ENCODE measurements around the gene EFR3B.
"Not testable (repeated sequence)": the region's sequence is repeated elsewhere in the genome, so short reads cannot be mapped to it uniquely, and the experiment has no call there.

The EFR3B gene

DNA sequence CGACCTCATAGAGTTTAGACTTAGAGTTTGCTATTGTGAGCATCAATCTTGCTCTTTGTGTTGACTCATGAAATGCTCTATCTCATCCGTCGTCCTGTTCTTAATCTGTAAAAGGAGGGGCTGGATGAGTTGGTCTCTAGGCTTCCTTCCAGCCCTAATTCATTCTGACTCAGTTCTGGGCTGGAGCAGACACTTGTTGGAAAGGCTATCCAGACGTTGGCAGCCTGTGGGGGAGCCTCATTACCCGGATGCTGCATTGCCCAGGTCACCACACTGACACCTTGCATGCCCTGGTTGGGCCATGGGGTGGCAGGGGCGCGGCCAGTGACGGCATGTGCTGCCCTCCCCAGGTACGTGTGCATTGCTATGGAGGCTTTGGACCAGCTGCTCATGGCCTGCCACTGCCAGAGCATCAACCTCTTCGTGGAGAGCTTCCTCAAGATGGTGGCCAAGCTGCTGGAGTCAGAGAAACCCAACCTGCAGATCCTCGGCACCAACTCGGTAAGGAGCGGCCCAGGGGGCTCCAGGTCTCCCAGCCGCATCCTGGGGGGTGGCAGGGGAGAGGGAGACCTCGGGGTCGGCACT lies 61.5 kb downstream of the EFR3B start:
- DNase-seq = peak in 9 of 51 donors; percentile 9 to 53 (median 24)

DNA sequence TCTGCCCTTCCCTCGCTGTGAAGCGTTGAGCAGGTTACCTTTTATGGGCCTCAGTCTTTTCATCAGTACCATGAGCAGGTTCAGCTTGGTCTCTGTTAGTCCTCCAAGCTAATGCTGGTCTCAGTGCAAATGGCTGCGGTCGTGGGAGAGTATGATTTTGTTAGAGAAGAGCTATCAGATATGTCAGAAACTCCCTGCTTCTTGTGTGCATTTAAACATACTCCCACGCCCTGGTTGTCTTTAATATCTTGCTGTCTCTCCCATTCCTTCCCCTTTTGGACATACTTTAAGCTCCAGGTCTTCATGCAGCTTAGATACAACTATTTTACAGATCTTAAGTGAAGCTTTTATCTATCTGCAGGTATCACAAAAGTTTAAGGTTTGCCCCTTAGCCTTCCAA lies 62.9 kb downstream of the EFR3B start:
- DNase-seq = no peak

DNA sequence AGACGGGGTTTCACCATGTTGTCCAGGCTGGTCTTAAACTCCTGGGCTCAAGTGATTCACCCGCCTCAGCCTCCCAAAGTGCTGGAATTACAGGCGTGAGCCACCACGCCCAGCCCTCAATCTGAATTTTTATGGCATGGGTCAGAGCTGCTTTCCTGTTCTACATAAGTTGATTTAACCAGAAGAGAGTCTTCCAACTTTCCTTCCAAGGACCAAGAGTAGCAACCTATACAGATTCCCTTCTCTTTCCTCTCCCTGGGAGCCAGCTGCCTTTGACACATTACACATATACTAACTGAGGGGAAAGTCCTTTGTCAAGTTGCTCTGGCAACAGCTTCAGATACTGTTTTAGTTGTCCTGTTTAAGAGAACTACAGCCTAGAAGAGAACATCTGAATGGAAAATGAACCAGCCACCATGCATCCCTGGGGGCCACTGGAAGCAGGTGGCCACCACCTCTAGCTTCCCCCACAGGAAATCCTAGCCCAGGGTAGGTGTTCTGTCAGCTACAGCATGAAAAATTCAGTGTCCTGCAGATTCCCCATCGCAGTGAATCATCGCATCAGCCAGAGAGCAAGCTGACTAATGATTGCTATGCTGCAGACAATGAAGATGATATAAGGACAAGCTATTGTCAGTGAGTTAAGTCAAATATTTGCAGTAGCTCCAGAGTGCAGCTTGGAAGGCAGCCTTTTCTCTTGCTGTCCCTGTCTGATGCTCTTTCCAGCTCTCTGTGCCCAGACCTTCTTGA lies 63.6 kb downstream of the EFR3B start:
- peak in 2 of 51 donors; percentile 25 to 30 for DNase-seq

DNA sequence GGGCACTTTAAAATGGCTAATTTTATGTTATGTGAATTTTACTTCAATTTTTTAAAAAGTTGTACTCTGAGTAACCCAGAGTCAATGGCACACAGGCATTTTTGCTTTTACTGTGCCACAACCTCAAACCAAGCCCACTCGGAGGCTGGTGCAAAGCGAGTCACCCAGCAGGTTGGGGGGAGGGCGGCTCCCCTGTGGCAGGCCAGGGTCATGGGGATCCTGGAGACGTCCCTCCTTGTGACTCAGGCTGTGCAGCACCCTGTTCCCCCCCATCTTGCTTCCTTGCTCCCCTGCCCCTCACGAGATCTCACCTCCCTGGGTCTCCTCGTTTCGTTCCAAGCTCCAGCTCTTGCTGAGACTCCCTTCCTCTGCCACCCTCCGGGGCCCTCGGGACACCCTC lies 67.9 kb downstream of the EFR3B start:
- no peak for DNase-seq

- DNase-seq = no peak
Observed at GRCh38 chr2:25112113-25112512, 70.2 kb downstream of the EFR3B start.

DNA sequence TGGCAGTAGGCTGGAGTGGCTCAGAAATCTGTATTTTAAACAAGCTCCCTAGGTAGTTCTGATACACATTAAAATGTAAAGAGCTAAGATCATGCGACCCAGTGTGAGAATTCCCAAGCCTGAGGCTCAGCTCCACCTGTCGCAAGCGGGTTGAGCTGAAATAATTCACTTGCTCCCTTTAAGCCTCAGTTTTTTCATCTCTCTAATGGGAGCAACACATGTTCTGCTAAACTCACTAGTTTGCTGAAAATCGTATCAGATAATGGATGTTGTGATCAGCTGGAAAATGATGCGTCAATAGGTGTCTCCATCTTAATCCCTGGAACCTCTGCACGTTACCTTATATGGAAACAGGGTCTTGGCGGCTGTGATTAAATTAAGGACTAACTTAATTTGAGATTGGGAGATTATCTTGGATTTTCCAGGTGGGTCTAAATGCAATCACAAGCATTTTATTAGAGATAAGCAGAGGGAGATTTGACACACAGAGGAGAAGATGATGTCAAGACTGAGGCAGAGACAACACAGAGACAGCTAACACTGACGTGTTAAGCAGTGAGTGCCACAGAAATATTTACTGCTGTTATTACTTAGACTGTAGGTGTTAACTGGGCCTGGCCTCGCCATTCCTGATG lies 73.5 kb downstream of the EFR3B start:
- no peak for DNase-seq

- no peak for DNase-seq
Observed at GRCh38 chr2:25115902-25116301, 74.0 kb downstream of the EFR3B start.

DNA sequence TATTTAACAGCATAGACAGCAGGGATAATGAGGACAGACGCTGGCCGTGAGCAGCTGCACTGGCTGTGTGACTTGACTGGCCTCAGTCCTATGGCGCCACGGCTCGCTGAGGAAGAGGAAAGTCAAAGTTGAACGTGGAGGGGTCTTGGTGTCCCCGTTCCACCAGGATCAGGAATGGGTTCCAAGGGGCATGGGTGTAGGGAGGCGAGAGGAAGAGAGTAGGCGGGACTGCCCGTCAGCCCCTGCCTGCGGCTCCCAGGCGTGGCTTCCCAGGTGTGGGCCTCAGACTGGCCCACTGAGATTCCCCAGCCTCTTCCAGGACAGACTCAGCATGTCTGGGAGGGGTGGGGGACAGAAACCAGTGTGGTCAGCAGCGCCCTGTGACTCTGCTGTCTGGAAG lies 75.1 kb downstream of the EFR3B start:
- no peak for DNase-seq

DNA sequence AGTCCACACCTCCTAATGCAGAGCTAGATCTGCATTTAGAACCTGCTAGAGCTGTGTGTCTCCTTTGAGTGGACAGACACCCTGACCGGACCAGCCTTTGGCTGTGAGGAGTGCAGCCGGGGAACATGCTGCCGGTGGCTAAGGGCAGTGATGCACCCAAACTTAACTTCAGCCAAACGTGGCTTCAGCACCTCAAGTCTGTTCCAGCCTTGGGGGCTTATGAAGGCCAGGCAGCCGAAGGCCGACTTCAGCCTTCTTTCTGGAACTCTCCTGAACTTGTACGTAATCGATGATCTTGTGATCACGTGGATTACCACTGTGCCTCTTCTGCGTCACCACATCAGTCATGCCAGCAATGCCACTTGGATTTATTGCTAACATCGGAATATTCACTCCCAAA lies 77.4 kb downstream of the EFR3B start:
- DNase-seq = no peak

DNA sequence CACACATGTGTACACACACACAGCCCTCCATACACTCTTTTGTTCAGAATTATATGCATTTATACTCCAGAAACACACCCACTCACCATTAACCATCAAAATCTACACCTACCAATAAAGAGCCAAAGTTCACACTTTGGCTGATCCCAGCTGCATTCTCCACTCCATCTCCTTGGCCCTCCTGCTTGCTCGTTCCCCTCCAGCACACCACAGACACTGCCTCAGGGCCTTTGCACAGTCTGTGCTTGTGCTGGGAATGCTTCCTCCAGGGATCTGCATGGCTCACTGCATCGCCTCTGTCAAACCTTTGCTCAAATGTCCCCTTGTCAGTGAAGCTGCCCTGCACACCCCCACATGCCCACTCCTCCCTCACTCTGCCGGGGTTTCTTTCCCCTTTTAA lies 80.5 kb downstream of the EFR3B start:
- DNase-seq = no peak

DNA sequence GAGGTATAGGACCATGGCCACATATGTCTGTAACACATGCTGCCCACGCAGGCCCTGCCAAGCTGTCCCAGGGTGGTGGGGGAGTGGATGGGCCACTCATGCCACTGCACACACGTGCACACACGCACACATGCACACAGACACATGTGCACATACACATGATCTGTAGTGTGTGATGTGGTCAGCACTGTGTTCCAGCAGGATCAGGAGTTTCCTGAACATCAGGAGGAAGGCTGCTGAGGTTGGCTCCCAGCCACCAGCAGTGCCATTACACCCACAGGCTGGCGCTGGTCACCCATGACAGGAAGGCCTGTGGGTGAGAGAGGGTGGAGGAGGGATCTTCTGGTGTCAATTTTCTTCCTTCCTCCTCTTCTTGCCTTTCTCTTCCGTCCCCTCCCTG lies 81.8 kb downstream of the EFR3B start:
- no peak for DNase-seq

- DNase-seq = no peak
Observed at GRCh38 chr2:25125189-25125588, 83.3 kb downstream of the EFR3B start.

DNA sequence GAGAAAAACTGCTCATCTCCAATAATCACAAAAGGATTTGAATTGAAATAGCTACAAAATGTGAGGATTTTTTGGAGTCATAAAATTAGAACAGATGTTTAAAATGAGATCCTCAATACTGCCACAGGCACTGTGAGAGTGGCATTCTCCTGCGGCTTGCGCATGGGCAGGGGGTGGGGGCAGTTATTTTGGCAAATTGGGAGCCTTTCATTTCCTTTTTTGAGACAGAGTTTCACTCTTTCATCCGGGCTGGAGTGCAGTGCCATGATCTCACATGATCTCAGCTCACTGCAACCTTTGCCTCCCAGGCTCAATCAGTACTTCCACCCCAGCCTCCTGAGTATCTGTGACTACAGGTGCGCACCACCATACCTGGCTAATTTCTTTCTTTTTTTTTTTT lies 84.1 kb downstream of the EFR3B start:
- no peak for DNase-seq

GRCh38 chr2:25127071-25127470 lies 85.2 kb downstream of the EFR3B start:
- DNase-seq = not testable (repeated sequence)

DNA sequence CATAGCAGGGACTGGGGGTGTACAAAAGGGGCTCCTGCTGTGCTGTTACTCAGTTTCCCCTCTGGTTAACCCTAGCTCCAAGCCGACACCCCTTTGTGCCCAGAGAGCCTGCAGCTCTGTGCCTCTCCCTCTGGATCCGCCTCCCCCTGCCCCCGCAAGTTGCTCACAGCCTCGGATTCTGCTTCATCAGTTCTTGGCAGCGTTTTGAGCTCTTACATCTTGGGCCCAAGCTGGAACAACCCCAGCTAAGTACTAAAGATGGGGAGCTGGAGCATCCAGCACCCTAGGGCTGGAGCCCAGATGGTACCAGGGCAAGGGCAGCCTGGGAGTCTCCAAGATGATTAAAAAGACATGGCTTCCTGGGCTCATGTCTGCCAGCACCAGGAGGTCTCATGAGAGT lies 85.8 kb downstream of the EFR3B start:
- DNase-seq = peak in 3 of 51 donors; percentile 4 to 41 (median 14)

- DNase-seq = no peak
Observed at GRCh38 chr2:25129901-25130520, 88.1 kb downstream of the EFR3B start.

- DNase-seq = no peak
Observed at GRCh38 chr2:25131253-25131566, 89.3 kb downstream of the EFR3B start.

DNA sequence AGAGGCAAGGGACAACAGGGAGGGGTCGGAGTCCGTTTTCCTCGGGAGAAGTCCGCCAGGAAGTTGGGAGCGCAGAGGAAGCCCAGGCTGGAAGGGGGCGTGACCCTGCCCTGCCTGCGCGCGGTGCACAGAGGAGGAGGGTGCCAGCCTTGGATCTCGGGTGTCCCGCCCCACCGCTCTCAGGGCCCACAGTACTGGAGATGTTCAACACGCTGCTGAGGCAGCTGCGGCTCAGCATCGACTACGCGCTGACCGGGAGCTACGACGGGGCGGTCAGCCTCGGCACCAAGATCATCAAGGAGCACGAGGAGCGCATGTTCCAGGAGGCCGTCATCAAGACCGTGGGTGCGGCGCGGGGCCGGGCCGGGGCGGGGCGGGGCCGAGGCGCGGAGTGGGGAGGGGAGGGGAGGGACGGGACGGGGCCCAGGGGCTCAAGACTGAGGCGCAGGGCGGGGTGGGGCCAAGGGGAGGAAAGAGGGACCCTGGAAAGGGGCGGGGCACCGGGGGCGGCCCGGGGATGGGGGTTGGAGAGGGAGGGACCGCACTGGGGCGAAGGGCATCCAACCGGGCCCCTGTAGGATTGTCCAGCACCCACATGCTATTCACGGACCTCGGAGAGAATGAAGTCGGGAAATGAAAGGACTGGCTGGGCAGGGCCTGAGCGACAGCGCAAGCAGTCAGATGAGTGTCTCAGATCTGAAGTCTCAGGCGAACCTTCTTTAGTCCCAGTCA lies 89.9 kb downstream of the EFR3B start:
- no peak for DNase-seq

DNA sequence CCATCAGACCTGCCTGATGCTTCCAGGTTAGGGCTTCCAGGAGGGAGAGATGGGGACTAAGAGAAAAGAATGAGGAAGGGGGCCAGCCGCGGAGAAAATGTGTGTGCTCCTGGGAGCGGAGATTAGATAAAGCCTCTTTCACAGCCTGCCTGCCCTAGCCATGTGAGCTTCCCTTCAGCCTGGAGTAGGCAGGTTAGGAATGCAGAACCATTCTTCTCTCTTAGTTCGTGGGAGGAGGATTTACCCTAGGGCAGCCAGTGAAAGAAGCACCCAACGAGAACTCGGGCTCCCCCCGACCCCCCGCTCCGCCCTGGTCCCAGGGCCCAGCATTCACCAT lies 90.4 kb downstream of the EFR3B start:
- no peak for DNase-seq

- no peak for DNase-seq
Observed at GRCh38 chr2:25132693-25133092, 90.8 kb downstream of the EFR3B start.

DNA sequence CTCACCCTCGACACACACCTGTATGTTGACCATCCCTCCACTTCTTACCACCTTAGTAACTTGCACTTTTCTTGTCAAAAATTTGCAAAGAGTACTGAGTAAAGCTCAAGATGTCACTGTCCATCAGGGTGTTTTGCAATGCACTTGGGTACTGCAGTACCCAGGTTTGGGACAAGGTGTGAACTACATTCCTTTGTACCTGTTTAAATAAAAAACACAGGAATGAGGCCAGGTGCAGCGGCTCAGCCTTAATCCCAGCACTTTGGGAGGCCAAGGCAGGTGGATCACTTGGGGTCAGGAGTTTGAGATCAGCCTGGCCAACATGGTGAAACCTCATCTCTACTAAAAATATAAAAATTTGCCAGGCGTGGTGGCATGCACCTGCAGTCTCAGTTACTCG lies 98.7 kb downstream of the EFR3B start:
- not testable (repeated sequence) for DNase-seq

DNA sequence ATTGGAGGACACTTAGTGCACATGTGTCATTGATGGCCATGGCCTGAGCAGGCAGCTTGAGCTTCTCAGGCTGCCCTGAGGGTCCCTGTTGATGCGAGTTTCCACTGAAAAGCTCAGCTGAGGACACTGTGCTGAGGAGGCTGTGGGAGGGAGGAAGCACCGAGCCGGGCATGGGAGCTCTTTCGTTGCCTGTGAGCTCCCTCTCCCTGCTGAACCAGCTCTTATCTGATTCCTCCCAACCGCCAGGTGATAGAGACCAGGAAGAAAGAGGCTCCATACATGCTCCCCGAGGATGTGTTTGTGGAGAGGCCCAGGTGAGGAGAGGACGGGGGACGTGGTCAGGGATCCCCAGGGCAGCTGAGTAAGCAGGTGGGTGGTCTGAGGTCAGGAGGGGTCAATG lies 99.2 kb downstream of the EFR3B start:
- DNase-seq = no peak
